ENCODE data around the gene CAPN14.
A peak's percentile ranks its signal among the peaks of the same experiment; 100 is the strongest.

CAPN14 gene

GRCh38 chr2:31233231-31233630 lies 15.9 kb upstream of the CAPN14 start:
- Histone ChIP-seq H3K27me3 (ENCODE audit: insufficient read depth, poor library complexity, severe bottlenecking) (peaks cover 2% of the 10 kb centered on the region), H3K4me3 (replicated peaks; ENCODE audit: insufficient read depth, low read length) (no peak overlapping the region), H3K27ac (replicated peaks) (no peak overlapping the region)
- DNase-seq (ENCODE audit: low read depth in 1 of 2, low spot score in 1 of 2): peak in 1 of 2 experiments; percentile 8
- no peak for TF ChIP-seq GABPA (IDR thresholded peaks at IDR 0.05; ENCODE audit: low read depth)
- no peak for TF ChIP-seq REST (IDR thresholded peaks at IDR 0.05; ENCODE audit: insufficient replicate concordance, low read depth)
- TF ChIP-seq SPI1 (IDR thresholded peaks at IDR 0.05; ENCODE audit: borderline replicate concordance, low read depth): no peak
- no peak for TF ChIP-seq CTCF (IDR thresholded peaks at IDR 0.05; ENCODE audit: insufficient read depth, low read length)
- no peak for TF ChIP-seq POLR2AphosphoS5 (IDR thresholded peaks at IDR 0.05; ENCODE audit: low read depth)

- DNase-seq (ENCODE audit: low read depth in 1 of 2, low spot score in 1 of 2): no peak
- TF ChIP-seq REST (IDR thresholded peaks at IDR 0.05; ENCODE audit: insufficient replicate concordance, low read depth) (no peak), CTCF (IDR thresholded peaks at IDR 0.05; ENCODE audit: insufficient read depth, low read length) (no peak), POLR2AphosphoS5 (IDR thresholded peaks at IDR 0.05; ENCODE audit: low read depth) (no peak)
- Histone ChIP-seq H3K27me3 (ENCODE audit: insufficient read depth, poor library complexity, severe bottlenecking) (peaks cover 2% of the 10 kb centered on the region), H3K27ac (replicated peaks) (no peak overlapping the region), H3K4me3 (replicated peaks; ENCODE audit: insufficient read depth, low read length) (no peak overlapping the region)
Measured at GRCh38 chr2:31232586-31232985, 15.3 kb upstream of the CAPN14 start.

- peaks cover 2% of the 10 kb centered on the region for H3K27me3 ChIP-seq (ENCODE audit: insufficient read depth, poor library complexity, severe bottlenecking)
- DNase-seq (ENCODE audit: low read depth in 1 of 2, low spot score in 1 of 2): no peak
- no peak overlapping the region for H3K27ac ChIP-seq (replicated peaks)
- TF ChIP-seq CTCF (IDR thresholded peaks at IDR 0.05; ENCODE audit: insufficient read depth, low read length) (no peak), POLR2AphosphoS5 (IDR thresholded peaks at IDR 0.05; ENCODE audit: low read depth) (no peak), GABPA (IDR thresholded peaks at IDR 0.05; ENCODE audit: low read depth) (no peak), REST (IDR thresholded peaks at IDR 0.05; ENCODE audit: insufficient replicate concordance, low read depth) (no peak), SPI1 (IDR thresholded peaks at IDR 0.05; ENCODE audit: borderline replicate concordance, low read depth) (no peak)
- H3K4me3 ChIP-seq (replicated peaks; ENCODE audit: insufficient read depth, low read length): no peak overlapping the region
Measured at GRCh38 chr2:31231571-31232302, 14.4 kb upstream of the CAPN14 start.
